ENCODE data around the gene C1orf232. TPM values are rescaled to one million over a fixed set of nuclear protein-coding genes. Genes with fewer than 3 reads are reported as not detected.

C1orf232 gene
- total and polyA plus RNA-seq, 9 of the 15 experiments (the other 6 are each of a cell fraction or from before 2014, with no cell fraction given) = not detected

GRCh38 chr1:26132128-26132833 is 36.5 kb downstream of the C1orf232 start (continued):
- TF ChIP-seq CEBPZ (IDR thresholded peaks at IDR 0.05; ENCODE audit: borderline replicate concordance, low read depth, low read length) = no peak
- TF ChIP-seq BRF2 (IDR thresholded peaks at IDR 0.05; ENCODE audit: borderline replicate concordance, insufficient read depth, insufficient read length) = no peak
- no peak for TF ChIP-seq ZHX1 (conservative IDR thresholded peaks at IDR 0.05; ENCODE audit: low read length)
- no peak for TF ChIP-seq SNIP1 (IDR thresholded peaks at IDR 0.05; ENCODE audit: low read depth)
- no peak for TF ChIP-seq DPF2 (IDR thresholded peaks at IDR 0.05)
- TF ChIP-seq BCOR (IDR thresholded peaks at IDR 0.05) = no peak
- TF ChIP-seq CHD4 (IDR thresholded peaks at IDR 0.05; ENCODE audit: insufficient read depth, insufficient replicate concordance, low read depth, low read length, poor library complexity, severe bottlenecking) = no peak
- no peak for TF ChIP-seq ARID4B (CRISPR knock-in tag; IDR thresholded peaks at IDR 0.05)
- TF ChIP-seq EZH2 (IDR thresholded peaks at IDR 0.05; ENCODE audit: borderline replicate concordance, low read depth, low read length) = no peak
- TF ChIP-seq HINFP (tag; conservative IDR thresholded peaks at IDR 0.05; ENCODE audit: low read depth) = peak; percentile 53; the same call in 1 of the 2 replicates
- TF ChIP-seq TAF7 (tag; IDR thresholded peaks at IDR 0.05) = no peak
- no peak for TF ChIP-seq SNAPC5 (CRISPR knock-in tag; IDR thresholded peaks at IDR 0.05)
- TF ChIP-seq PYGO2 (tag; IDR thresholded peaks at IDR 0.05) = no peak
